HG02943 (cell line): ENCODE measurements around the gene CNTNAP5.
"Not testable (repeated sequence)": the region's sequence is repeated elsewhere in the genome, so short reads cannot be mapped to it uniquely, and the experiment has no call there.

Source experiments
- ATAC-seq: cut with Tn5 transposase; IDR thresholded peaks from one replicate; pipeline ENCODE4 v1.9.1; 2021; ENCODE audit warnings: mild to moderate bottlenecking, low read depth, moderate library complexity; ENCODE audit not compliant: unreplicated experiment

Gene CNTNAP5

GRCh38 chr2:124395961-124396360 is 370.9 kb downstream of the CNTNAP5 start:
- ATAC-seq: no peak

- ATAC-seq: no peak
Measured at GRCh38 chr2:124402274-124402673, 377.2 kb downstream of the CNTNAP5 start.

- ATAC-seq: not testable (repeated sequence)
Measured at GRCh38 chr2:124407836-124408534, 382.9 kb downstream of the CNTNAP5 start.

- no peak for ATAC-seq
Measured at GRCh38 chr2:124424074-124424473, 399.0 kb downstream of the CNTNAP5 start.

GRCh38 chr2:124426122-124426521 is 401.0 kb downstream of the CNTNAP5 start:
- ATAC-seq: no peak

GRCh38 chr2:124426625-124427024 is 401.5 kb downstream of the CNTNAP5 start:
- no peak for ATAC-seq

GRCh38 chr2:124437811-124438210 is 412.7 kb downstream of the CNTNAP5 start:
- no peak for ATAC-seq

GRCh38 chr2:124450481-124450880 is 425.4 kb downstream of the CNTNAP5 start:
- ATAC-seq: no peak

GRCh38 chr2:124476291-124476690 is 451.2 kb downstream of the CNTNAP5 start:
- ATAC-seq: no peak

GRCh38 chr2:124478761-124479160 is 453.7 kb downstream of the CNTNAP5 start:
- no peak for ATAC-seq

- ATAC-seq: no peak
Measured at GRCh38 chr2:124480958-124481357, 455.9 kb downstream of the CNTNAP5 start.

- no peak for ATAC-seq
Measured at GRCh38 chr2:124482044-124482443, 457.0 kb downstream of the CNTNAP5 start.

GRCh38 chr2:124482551-124482950 is 457.5 kb downstream of the CNTNAP5 start:
- ATAC-seq: no peak

- ATAC-seq: no peak
Measured at GRCh38 chr2:124485659-124486058, 460.6 kb downstream of the CNTNAP5 start.

GRCh38 chr2:124489686-124490085 is 464.6 kb downstream of the CNTNAP5 start:
- no peak for ATAC-seq

- no peak for ATAC-seq
Measured at GRCh38 chr2:124501575-124502152, 476.6 kb downstream of the CNTNAP5 start.

- no peak for ATAC-seq
Measured at GRCh38 chr2:124514236-124514635, 489.1 kb downstream of the CNTNAP5 start.

- no peak for ATAC-seq
Measured at GRCh38 chr2:124520953-124521352, 495.9 kb downstream of the CNTNAP5 start.

GRCh38 chr2:124523096-124523495 is 498.0 kb downstream of the CNTNAP5 start:
- ATAC-seq: no peak

GRCh38 chr2:124524155-124524915 is 499.2 kb downstream of the CNTNAP5 start:
- no peak for ATAC-seq

- no peak for ATAC-seq
Measured at GRCh38 chr2:124526221-124526620, 501.1 kb downstream of the CNTNAP5 start.

- no peak for ATAC-seq
Measured at GRCh38 chr2:124530203-124530602, 505.1 kb downstream of the CNTNAP5 start.
